Bronchial epithelial cell (primary cell): ENCODE results near the gene TUBB6. TPM values are rescaled to one million over a fixed set of nuclear protein-coding genes. Genes with fewer than 3 reads are reported as not detected.

ENCODE experiments used
- DNase-seq: peaks from one replicate; pipeline ENCODE4 v3.0.0-alpha.2; 2010; ENCODE audit warnings: low read depth
- FAIRE-seq: peaks from 2 replicates; lab custom pipeline; 2011; peaks lifted over from hg19 to GRCh38; lab: Jason Lieb, UNC
- H3K27me3 ChIP-seq: 2 replicates; pipeline ENCODE4 v1.5.1; 2011; ENCODE audit warnings: low read length; ENCODE audit not compliant: control insufficient read depth, insufficient read depth
- H3K36me3 ChIP-seq: 2 replicates; pipeline ENCODE4 v1.5.1; 2011; ENCODE audit warnings: low read length; ENCODE audit not compliant: control insufficient read depth, insufficient read depth
- H3K4me3 ChIP-seq: 2 replicates; pipeline ENCODE4 v1.5.1; 2011; ENCODE audit warnings: mild to moderate bottlenecking, low read depth, low read length, control low read depth
- CTCF ChIP-seq: IDR thresholded peaks from 2 replicates; pipeline ENCODE4 v1.5.1; 2011; ENCODE audit warnings: mild to moderate bottlenecking, moderate library complexity, low read length, control low read depth, inconsistent platforms; ENCODE audit not compliant: insufficient read depth, severe bottlenecking
- total RNA-seq: library from RNA; depleted of rRNA; stranded (reverse); fragments of >200 nt; gene quantifications from 2 replicates; pipeline ENCODE4 v1.2.1, GENCODE V29; 2014

Gene TUBB6
- total RNA-seq, 1 donor from 2014 or later = 468 TPM

GRCh38 chr18:12366784-12367183 is 58.7 kb downstream of the TUBB6 start:
- no peaks in the 10 kb centered on the region for H3K27me3 ChIP-seq
- no peak for TF ChIP-seq CTCF
- H3K36me3 ChIP-seq = peaks cover 14% of the 10 kb centered on the region
- H3K4me3 ChIP-seq = no peak overlapping the region
- DNase-seq (no peak), FAIRE-seq (no peak)

- no peak for DNase-seq
- no peak for TF ChIP-seq CTCF
- peaks cover 11% of the 10 kb centered on the region for H3K36me3 ChIP-seq
- H3K27me3 ChIP-seq = no peaks in the 10 kb centered on the region
- no peak for FAIRE-seq
- H3K4me3 ChIP-seq = no peak overlapping the region
Observed at GRCh38 chr18:12369211-12369610, 61.2 kb downstream of the TUBB6 start.

GRCh38 chr18:12371590-12371989 is 63.5 kb downstream of the TUBB6 start:
- no peak for TF ChIP-seq CTCF
- Histone ChIP-seq H3K36me3 (peaks cover 8% of the 10 kb centered on the region), H3K27me3 (no peaks in the 10 kb centered on the region), H3K4me3 (no peak overlapping the region)
- FAIRE-seq = no peak
- no peak for DNase-seq

- FAIRE-seq (no peak), DNase-seq (no peak)
- peaks cover 5% of the 10 kb centered on the region for H3K36me3 ChIP-seq
- TF ChIP-seq CTCF = no peak
- H3K27me3 ChIP-seq = no peaks in the 10 kb centered on the region
- H3K4me3 ChIP-seq = no peak overlapping the region
Observed at GRCh38 chr18:12372406-12372805, 64.4 kb downstream of the TUBB6 start.

GRCh38 chr18:12373116-12373770 is 65.2 kb downstream of the TUBB6 start:
- DNase-seq (no peak), FAIRE-seq (no peak)
- no peak overlapping the region for H3K4me3 ChIP-seq
- peaks cover 5% of the 10 kb centered on the region for H3K36me3 ChIP-seq
- H3K27me3 ChIP-seq = no peaks in the 10 kb centered on the region
- no peak for TF ChIP-seq CTCF

GRCh38 chr18:12373771-12374116 is 65.7 kb downstream of the TUBB6 start:
- Histone ChIP-seq H3K27me3 (no peaks in the 10 kb centered on the region), H3K36me3 (peaks cover 5% of the 10 kb centered on the region), H3K4me3 (no peak overlapping the region)
- TF ChIP-seq CTCF = no peak
- DNase-seq = no peak
- no peak for FAIRE-seq
